Activated CD4-positive, alpha-beta T cell treated with anti-CD3 and anti-CD28 coated beads, Interleukin-2, Interleukin-6, amounts not matched to agents 100 ng/mL and 50 ng/mL, durations not matched to agents 16 hours and 8 hours (primary cell): Measurements from ENCODE around the gene SLC16A5.

ENCODE experiments used
- DNase-seq: peaks from one replicate; pipeline ENCODE4 v3.0.0-alpha.2; 2020

The SLC16A5 gene

DNA sequence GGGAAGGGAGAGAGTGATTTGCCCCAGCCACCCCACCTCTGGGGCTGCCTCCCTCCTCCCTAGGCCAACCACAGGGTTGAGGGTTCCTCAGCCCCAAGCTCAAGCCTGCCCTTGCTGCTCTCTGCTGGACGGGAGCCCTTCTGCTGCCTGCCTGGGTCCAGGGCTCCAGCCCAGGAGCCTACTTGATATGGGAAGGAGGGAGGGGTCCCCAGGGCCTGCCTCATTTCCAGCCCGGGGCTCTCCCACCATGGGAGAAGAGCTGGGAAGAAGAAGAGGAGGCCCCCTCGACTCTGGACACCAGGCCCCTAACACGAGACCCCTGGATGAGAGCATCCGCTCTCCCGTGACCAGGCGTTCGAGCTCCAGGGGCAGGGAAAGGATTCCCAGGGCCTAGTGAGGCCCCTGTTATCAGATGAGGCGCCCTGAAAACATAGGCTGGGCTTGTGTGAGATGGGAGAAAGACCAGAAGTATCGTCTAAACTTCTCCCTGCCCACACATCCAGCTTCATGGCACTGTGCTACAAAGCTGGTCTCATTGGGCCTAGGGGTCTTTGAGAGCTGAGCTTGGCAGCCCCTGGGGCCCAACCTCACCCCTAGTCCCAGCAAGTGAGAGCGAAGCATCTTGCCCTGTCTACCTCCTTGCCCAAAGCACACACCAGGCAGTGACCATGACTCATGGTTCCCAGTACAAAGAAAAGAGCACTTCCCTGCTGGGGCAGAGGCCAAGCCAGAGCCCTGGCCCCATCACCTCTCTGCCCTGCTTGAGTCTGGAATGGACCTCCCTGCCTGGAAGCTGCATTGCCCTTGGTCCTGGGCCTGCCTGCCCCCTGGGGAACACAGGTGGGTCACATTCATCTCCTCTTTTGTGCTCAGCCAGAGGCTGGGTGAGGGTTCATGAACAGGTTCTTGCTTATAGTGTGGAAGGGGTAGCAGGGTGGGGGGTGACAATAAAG, 987 bp downstream of the SLC16A5 start:
- no peak for DNase-seq

DNA sequence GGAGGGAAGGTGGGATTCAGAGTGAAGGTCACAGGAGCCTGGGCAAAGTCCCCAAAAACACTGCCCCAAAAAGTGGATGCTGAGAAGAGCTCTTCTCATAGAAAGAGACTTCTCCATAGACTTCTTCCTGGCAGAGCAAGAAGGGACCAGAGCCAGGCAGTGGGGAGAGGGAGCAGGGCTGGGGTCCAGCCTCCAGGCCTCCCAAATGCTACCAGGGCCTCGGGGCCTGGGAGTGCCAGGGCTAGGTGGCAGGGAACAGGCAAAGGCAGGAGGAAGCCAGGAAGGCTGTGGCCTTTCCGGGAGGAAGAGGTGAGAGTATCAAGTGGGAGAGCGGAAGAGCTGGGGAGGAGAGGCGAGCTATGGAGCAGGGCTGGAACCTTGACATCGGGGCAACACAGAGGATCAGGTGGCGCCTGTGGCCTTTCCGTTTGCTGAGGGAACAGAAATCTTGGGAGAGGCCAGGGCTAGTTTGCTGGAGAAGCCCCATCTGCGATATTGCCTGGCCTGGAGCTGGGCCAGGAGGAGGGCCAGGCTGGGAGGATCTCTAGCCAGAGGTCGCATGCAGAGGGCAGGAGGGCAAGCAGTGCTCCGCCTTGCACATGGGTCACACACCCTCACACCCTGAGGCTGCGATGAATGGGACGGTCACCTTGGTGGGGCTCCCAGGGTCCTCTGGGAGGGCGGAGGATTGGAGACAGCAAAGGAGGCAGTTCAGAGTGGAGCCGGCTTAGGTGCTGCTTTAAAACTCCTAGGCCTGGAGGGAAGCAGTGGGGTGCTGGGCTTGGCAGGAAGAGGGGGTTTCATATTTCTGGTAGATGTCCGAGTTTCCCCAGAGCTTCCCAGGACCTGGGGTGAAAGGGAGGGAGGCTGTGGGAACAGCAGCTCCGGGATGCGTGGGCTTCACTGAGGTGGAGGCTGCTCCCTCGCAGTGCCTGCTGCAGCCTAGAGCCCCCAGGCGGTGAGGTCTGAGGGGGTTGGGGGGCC, 3.4 kb downstream of the SLC16A5 start:
- DNase-seq, result no peak

DNA sequence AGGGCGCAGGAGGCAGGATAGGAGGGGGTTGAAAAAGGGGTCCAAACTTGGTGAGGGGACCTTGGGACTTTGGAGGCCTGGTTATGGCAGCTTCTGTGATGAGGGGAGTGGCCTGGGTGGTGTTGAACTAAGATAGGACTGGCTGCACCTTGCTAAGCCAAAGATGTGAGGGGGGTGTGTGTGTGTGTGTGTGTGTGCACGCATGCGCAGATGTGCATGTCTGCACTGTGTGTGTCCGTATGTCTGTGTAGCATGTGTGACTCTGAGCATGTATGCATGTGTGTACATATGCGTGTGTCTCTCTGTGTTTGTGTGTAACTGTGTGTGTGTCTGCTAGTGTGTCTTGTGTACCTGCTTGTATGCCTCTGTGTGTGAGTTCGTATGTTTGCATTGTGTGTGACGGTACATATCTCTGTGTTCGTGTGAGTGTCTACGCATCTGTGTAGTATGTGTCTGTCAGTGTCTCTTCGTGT, 4.1 kb downstream of the SLC16A5 start:
- DNase-seq, result no peak

DNA sequence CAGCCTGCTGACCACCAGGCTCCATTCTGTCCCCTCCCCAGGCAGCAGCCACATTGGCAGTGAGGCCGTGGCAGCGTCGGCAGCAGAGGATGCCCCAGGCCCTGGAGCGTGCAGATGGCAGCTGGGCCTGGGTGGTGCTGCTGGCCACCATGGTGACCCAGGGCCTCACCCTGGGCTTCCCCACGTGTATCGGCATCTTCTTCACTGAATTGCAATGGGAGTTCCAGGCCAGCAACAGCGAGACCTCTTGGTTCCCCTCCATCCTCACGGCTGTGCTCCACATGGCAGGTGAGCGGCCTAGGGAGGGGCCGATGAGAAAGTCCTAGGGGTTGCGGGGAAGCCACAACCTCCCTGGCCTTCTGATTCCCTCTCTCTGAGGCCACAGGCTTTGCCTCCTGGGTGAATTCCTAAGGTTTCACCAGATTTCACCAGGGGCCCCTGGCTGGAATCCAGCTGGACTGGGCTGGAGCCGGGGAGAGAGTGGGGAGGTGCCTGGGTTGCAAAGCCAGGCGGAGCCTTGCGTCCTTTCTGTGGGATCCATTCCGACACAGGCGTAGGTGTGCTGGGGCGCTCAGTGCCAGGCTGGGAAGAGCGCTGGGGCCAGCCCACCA, 5.9 kb downstream of the SLC16A5 start:
- no peak for DNase-seq

DNA sequence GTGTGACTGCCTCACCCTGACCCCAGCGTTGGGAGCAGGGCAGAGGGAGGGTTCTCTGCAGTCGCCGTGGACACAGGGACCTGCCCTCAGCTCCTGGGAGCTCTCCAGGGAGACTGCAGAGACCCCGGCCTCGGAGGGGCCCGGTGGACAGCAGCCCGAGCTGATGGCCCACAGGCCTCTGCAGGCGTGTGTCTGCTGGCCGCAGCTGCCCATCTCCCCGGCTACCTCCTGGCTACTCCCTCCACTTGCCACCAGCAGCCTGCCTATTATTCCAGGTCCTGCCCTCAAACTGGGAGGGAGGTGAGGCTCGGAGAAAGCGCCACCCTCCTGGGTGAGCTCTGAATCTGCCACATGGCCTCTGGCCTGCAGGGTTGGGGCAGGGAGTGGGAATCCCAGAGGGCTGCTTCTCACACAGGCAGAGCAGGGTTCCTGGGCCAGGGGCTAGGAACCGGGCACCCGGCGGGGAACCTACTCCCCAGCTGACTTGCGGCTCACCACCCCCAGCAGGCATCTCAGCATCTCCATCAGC, 7.2 kb downstream of the SLC16A5 start:
- DNase-seq, result no peak

DNA sequence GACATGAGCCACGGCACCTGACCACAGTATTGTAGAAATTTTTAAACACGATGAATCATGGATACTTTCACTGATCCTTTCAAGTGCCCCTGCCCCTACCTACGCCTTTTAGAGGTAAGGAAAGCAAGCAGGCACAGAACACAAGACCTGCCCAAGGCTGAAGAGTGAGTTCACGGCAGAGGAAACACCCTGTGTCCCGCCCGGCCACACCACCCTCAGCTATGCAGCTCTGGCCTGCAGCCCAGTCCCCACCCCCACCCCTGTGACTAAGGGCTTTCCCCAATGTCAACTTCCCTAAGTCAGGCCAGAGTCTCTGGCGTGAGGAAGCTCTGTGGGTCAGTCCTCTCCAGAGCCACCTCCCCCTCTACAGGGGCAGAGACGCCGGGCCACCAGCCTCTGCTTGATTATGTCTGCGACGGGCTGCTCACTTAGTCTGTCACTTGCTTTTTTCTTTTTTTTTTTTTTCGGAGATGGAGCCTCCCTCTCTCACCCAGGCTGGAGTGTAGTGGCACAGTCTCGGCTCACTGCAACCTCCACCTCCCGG, 8.4 kb downstream of the SLC16A5 start:
- DNase-seq, result no peak

DNA sequence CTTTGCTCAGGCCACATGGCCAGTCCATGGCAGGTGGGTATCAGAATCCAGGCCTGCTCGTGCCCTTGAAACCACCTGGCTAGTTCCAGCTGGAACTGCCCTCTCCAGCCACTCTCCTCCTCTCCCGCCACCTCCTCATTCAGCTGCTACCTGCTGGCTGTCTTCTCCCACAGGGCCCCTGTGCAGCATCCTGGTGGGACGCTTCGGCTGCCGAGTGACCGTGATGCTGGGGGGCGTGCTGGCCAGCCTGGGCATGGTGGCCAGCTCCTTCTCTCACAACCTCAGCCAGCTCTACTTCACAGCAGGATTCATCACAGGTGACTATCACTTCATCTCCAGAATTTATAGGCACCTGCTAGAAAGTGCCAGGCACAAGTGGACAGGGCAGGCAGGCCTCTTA, 10.1 kb downstream of the SLC16A5 start:
- no peak for DNase-seq

DNA sequence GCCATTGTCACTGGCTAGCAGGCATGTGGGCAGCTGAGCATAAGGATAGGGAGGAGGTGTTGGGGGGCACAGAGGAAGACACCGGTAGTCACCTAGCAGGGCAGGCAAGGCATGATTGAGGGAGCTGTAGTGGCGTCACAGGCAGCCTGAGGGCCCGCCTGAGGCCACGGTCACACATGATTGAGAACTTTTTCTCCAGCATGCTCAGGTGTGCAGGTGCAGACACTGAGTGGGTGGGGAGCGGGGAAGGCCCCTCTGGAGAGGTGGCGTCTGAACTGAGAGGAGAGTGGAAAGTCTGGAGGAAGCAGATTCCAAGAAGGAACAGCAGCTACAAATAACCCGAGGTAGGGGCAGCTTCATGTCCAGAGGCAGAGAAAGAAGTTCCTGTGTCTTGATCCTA, 11.1 kb downstream of the SLC16A5 start:
- DNase-seq, result no peak

DNA sequence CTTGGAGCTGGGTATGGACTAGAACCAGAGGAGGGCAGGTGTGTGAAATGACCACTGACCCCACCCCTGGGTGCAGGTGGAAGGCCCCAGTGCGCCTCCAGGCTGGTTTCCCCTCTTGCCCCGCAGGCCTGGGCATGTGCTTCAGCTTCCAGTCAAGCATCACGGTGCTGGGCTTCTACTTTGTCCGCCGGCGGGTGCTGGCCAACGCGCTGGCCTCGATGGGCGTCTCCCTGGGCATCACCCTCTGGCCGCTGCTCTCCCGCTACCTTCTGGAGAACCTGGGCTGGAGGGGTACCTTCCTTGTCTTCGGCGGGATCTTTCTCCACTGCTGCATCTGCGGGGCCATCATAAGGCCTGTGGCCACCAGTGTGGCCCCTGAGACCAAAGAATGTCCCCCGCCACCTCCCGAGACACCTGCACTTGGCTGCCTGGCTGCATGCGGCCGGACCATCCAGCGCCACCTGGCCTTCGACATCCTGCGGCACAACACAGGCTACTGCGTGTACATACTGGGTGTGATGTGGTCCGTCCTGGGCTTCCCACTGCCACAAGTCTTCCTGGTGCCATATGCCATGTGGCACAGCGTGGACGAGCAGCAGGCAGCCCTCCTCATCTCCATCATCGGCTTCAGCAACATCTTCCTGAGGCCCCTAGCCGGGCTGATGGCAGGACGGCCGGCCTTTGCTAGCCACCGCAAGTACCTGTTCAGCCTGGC, 12.3 kb downstream of the SLC16A5 start:
- no peak for DNase-seq

DNA sequence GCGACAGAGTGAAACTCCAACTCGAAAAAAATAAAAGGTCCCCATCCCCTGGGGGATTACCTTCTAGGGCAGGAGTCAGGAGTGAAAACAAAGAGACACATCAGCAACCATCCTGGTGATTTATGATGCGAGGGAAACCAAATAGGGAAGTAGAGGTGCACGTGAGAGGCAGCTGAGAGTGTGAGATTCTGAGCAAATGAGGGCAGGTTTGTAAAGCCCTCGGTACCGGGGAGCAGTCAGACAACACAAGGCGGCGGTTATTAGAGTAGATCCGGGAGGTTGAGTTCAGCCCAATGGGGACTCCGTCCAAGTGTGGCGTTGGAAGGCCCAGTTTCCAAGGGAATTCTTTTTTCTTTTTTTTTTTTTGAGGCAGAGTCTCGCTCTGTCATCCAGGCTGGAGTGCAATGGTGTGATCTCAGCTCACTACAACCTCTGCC, 14.6 kb downstream of the SLC16A5 start:
- no peak for DNase-seq

DNA sequence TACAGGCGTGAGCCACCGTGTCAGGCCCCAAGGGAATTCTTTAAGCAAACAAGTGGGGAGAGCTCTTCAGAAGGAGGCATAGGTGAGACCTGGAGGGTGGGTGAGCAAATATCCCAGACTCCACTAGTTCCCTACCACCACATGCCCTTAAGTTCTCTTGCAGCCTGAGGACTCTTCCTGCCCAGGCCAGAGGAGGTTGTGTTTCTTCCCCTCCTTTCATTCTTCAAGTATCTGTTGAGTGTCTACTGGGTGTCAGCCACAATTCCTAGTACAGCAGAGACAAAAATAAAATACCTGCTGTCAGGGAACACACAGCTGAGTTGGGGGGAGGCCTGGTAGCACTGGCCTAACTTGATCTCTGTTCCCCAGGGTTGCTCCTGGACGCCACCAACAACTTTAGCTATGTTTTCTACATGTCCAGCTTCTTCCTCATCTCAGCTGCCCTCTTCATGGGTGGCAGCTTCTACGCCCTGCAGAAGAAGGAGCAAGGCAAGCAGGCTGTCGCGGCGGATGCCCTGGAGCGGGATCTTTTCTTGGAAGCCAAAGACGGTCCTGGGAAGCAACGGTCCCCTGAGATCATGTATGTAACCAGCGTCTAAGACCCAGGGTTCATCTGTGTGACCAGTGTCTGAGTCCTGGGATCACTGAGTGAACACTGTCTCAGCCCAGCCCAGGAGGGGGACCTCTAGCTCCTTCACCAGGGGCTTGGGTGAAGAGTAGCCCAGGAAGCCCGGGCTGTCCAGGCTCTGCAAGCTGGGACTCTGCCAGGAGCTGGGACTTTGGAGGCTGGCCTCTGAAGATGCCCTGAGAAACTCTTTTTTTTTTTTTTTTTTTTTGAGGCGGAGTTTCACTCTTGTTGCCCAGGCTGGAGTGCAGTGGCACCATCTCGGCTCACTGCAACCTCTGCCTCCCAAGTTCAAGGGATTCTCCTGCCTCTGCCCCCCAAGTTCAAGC, 16.1 kb downstream of the SLC16A5 start:
- DNase-seq, result no peak

DNA sequence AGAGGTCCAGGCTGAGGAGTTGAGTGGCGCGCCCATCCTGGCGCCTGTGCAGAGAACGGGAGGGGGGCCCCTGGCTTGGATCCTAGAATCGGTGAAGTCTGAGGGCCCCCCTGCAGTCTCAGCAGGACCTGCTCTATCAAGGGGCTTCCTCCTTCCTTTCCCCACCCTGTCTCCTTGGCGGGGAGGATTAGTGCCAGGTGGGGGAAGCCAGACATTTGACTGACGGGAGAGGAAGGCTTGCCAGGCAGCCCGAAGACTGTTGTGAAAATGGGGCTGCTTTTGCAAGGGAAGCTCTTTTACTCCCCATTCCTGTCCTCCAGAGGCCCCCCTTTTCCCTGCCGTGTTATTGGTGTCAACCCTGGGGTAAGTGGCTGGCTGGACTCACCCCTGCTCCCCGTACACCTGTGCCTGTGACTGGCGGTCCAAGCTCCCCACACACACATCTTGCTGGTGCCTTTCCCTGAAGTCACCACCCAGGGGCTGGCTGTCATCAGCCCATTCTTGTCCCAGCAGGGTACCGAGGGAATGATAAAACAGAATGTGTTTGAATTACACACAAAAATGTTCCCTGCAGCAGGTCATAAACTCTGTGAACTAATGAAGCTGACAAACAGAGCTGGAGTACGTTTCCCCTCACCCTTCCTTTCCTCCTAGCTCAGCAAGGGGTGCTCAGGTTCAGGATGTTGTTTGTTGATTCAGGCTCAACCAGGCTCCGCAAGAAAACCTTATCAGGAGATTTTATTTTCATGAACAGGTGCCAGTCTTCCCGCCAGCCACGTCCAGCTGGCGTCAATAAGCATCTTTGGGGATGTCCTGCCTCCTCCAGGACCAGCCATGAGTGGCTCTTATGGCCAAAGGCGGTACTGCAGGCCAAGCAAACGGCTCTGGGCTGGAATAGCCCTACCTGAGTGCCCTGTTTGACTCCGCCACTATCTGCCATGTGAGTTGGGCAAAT, 17.6 kb downstream of the SLC16A5 start:
- peak; percentile 42 for DNase-seq

DNA sequence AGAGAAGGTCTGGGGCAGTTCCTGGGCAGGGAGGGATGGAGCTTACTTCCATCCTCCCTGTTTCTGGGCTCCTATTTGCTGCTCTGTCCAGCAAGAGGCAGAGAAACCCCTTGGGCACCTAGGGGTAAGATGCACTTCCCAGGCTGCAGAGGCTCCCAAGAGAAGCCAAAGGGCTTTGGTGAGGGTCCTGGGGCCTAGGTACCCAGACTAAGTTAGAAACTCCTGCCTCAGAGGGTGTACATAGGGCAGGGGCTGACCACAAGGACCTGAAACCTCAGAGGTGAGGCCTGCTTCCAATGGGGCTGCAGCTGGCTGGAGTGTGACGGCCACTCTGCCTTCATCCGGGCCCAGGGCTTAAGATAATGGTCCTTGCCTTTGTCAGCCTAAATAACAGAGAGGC, 20.4 kb downstream of the SLC16A5 start:
- DNase-seq, result no peak

DNA sequence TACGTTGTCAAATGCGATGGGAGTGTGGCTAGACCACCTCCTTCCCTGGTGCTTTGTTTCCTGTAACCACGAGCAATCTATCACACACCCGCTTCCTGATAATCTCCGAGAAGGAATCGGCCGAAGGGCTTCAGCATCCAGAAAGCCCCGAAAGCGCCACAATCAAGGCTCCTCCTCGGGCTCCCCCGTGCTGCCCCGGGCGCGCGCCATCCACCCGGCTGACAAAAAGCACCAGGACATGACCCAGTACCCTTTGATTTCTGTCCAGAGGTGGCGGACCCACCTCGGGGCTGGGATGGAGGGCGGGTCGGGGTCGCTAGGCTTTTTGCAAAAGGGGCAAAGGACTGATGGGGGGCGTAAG, 21.3 kb downstream of the SLC16A5 start:
- no peak for DNase-seq

DNA sequence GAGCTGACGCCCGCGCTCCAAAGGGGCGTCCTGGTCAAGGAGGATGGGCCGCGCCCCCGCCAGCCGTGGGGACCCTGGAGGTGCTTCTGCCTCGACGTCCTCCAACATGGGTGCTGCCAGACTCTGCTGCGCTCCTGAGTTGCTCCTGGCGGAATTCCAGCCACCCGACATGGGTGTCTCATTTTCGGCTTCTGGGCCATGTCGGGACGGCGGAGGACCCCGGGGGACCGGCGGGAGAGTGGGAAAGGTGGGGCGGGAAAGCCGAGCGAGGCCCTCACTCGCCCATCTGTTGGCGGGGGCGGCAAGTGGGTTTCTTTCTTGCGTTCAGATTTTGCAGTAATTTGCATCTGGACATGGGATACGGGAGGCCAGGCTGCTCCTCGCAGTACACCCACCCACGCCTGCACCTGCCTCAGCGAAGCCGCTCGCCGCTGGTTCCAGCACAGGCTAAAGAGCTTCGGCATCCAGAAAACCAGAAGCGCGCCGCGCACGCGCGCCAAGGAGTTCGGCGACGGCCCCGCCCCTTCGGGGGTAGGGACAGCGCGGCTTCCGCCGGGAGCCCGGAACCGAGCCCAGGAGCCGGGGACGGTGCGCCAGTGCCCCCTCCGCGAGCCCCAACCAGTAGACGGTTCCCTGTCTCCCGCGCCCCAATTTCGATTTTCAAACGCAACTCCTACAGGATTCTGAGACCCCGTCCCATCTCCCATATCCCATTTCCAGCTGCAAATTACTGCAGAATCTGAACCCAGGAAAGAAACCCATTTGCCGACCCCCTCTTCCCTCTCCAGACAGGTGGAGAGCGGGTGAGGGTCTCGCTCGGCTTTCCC, 21.9 kb downstream of the SLC16A5 start, which contains the start of gene ARMC7:
ARMC7 (plus strand) TSS at position 563 of the 827 bp plus-strand sequence. CDS start 320 bp downstream, outside the sequence.
- DNase-seq, result peak; percentile 95

DNA sequence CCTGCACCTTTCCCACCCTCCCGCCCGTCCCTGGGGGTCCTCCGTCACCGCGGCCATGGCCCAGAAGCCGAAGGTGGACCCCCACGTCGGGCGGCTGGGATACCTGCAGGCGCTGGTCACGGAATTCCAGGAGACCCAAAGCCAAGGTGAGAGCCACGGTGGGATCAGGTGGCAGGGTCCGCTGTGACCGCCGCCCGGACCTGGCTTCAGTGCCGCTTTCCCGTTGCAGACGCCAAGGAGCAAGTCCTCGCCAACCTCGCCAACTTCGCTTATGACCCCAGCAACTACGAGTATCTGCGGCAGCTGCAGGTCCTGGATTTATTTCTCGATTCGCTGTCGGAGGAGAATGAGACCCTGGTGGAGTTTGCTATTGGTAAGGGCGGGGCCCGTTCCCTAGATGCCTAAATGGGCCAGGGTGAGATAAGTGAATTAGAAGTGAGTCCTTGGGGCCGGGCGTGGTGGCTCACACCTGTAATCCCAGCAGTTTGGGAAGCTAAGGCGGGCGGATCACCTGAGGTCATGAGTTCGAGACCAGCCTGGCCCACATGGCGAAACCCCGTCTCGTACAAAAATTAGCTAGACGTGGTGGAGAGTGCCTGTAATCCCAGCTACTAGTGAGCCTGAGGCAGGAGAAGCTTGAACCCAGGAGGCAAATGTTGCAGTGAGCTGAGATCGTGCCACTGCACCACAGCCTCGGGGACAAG, 22.6 kb downstream of the SLC16A5 start:
- peak; percentile 20 for DNase-seq

DNA sequence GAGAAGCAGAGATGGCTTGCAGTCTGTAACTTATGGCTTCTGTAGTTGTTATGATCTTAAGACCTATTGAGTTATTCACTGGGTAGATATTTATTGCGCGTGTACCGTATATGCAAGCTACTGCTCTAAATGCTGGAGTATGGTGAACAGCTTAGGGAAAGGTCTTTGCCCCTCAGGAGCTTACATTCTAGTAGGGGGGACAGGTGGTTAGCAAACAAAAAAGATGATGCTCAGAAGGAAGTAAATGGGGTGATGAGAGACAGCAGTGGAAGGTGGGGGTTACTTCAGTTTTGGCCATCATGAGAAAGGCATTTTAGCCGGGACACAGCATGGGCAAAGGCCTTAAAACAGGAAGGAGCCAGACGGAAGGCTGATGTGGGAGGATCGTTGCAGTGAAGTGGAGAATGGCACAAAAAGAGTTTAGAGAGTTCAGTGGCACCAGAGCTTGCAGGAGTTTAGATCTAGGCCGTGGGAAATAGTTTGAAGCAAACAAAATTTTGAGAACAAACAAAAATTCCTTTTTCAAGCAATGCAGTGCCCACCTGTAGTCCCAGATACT, 24.1 kb downstream of the SLC16A5 start:
- DNase-seq, result no peak
